Measurements from ENCODE around the gene ASTN2. TPM values are rescaled to one million over a fixed set of nuclear protein-coding genes. Genes with fewer than 3 reads are reported as not detected.

Gene ASTN2
- total and polyA plus RNA-seq, 10 donors: 0.87 to 6.1 (median 3.7) TPM

- 53 to 62% (median 60%) methylated on average over 5 of the region's 5 CpGs for WGBS, 5 donors
- intact Hi-C loops (cut with DNase I; ENCODE audit: low total_unique reads): no loop called here
- no peaks in the 10 kb centered on the region for H3K9me3 ChIP-seq
- no peak overlapping the region for H3K4me3 ChIP-seq
- TF ChIP-seq POLR2A (IDR thresholded peaks at IDR 0.05) (no peak), CTCF (IDR thresholded peaks at IDR 0.05 in 8 of 11, conservative IDR thresholded peaks at IDR 0.05 in 3 of 11) (peak in 9 of 11 experiments; percentile 31 to 72 (median 53)), POLR2AphosphoS5 (IDR thresholded peaks at IDR 0.05) (no peak)
- H3K27me3 ChIP-seq (replicated peaks in 1 of 7): no peaks in the 10 kb centered on the region
- H3K4me1 ChIP-seq: no peaks in the 10 kb centered on the region
- no peak for DNase-seq
- no peak overlapping the region for H3K27ac ChIP-seq
- H3K36me3 ChIP-seq: no peaks in the 10 kb centered on the region
These were observed 919.8 kb downstream of the ASTN2 start for GRCh38 chr9:116494815-116495634.

GRCh38 chr9:116493183-116493860, 921.5 kb downstream of the ASTN2 start:
- 80 to 86% (median 83%) methylated on average over 8 of the region's 8 CpGs for WGBS, 5 donors
- H3K9me3 ChIP-seq: no peaks in the 10 kb centered on the region
- intact Hi-C loops (cut with DNase I; ENCODE audit: low total_unique reads): no loop called here

GRCh38 chr9:116491659-116492058, 923.2 kb downstream of the ASTN2 start:
- Histone ChIP-seq H3K27ac (no peak overlapping the region), H3K9me3 (no peaks in the 10 kb centered on the region), H3K4me3 (no peak overlapping the region), H3K36me3 (no peaks in the 10 kb centered on the region), H3K4me1 (no peaks in the 10 kb centered on the region), H3K27me3 (replicated peaks in 1 of 7) (no peaks in the 10 kb centered on the region)
- no peak for DNase-seq
- TF ChIP-seq POLR2A (IDR thresholded peaks at IDR 0.05): no peak
- TF ChIP-seq POLR2AphosphoS5 (IDR thresholded peaks at IDR 0.05): no peak
- TF ChIP-seq CTCF (IDR thresholded peaks at IDR 0.05 in 8 of 11, conservative IDR thresholded peaks at IDR 0.05 in 3 of 11): no peak
- intact Hi-C loops (cut with DNase I; ENCODE audit: low total_unique reads): no loop called here

More at GRCh38 chr9:116493183-116493860, 921.5 kb downstream of the ASTN2 start:
- Histone ChIP-seq H3K4me3 (no peak overlapping the region), H3K27me3 (replicated peaks in 1 of 7) (no peaks in the 10 kb centered on the region), H3K4me1 (no peaks in the 10 kb centered on the region), H3K36me3 (no peaks in the 10 kb centered on the region), H3K27ac (no peak overlapping the region)
- TF ChIP-seq POLR2A (IDR thresholded peaks at IDR 0.05): no peak
- TF ChIP-seq POLR2AphosphoS5 (IDR thresholded peaks at IDR 0.05): no peak
- TF ChIP-seq CTCF (IDR thresholded peaks at IDR 0.05 in 8 of 11, conservative IDR thresholded peaks at IDR 0.05 in 3 of 11): no peak
- DNase-seq: no peak

GRCh38 chr9:116491219-116491618, 923.6 kb downstream of the ASTN2 start:
- intact Hi-C loops (cut with DNase I; ENCODE audit: low total_unique reads): no loop called here

More at GRCh38 chr9:116491219-116491618, 923.6 kb downstream of the ASTN2 start:
- Histone ChIP-seq H3K27me3 (replicated peaks in 1 of 7) (no peaks in the 10 kb centered on the region), H3K27ac (no peak overlapping the region), H3K4me3 (no peak overlapping the region), H3K4me1 (no peaks in the 10 kb centered on the region), H3K36me3 (no peaks in the 10 kb centered on the region), H3K9me3 (no peaks in the 10 kb centered on the region)
- no peak for DNase-seq
- TF ChIP-seq POLR2A (IDR thresholded peaks at IDR 0.05) (no peak), CTCF (IDR thresholded peaks at IDR 0.05 in 8 of 11, conservative IDR thresholded peaks at IDR 0.05 in 3 of 11) (no peak), POLR2AphosphoS5 (IDR thresholded peaks at IDR 0.05) (no peak)
- WGBS, 5 donors: 59 to 81% (median 68%) methylated on average over 1 of the region's 1 CpG

Data from spleen (tissue), 11 donors.